ENCODE data around the gene TOMM40. TPM values are rescaled to one million over a fixed set of nuclear protein-coding genes. Genes with fewer than 3 reads are reported as not detected.
"Not testable (repeated sequence)": the region's sequence is repeated elsewhere in the genome, so short reads cannot be mapped to it uniquely, and the experiment has no call there.

Gene TOMM40
- total and polyA plus RNA-seq, 9 donors = 11.1 to 63.9 (median 39.9) TPM

GRCh38 chr19:44907613-44908012 is 16.6 kb downstream of the TOMM40 start:
- no peak overlapping the region for H3K27ac ChIP-seq
- intact Hi-C loops (cut with DNase I) = loop anchor here in 1 of 4 donors (2.0 to 10.0 kb wide), 2 partner anchors 27 to 147 kb away; no protein-coding TSS in a partner anchor
- TF ChIP-seq POLR2A (IDR thresholded peaks at IDR 0.05) = no peak
- no peak for TF ChIP-seq CTCF (IDR thresholded peaks at IDR 0.05)
- no peak for TF ChIP-seq EP300 (IDR thresholded peaks at IDR 0.05)

GRCh38 chr19:44908074-44908835 is 17.2 kb downstream of the TOMM40 start:
- no peak overlapping the region for H3K4me3 ChIP-seq
- 94 to 95% (median 94%) methylated on average over 46 of the region's 46 CpGs for WGBS, 3 donors
- no peaks in the 10 kb centered on the region for H3K9me3 ChIP-seq
- intact Hi-C loops (cut with DNase I) = loop anchor here in 1 of 4 donors (2.0 to 10.0 kb wide), 2 partner anchors 27 to 147 kb away; no protein-coding TSS in a partner anchor
- no peaks in the 10 kb centered on the region for H3K36me3 ChIP-seq
- no peaks in the 10 kb centered on the region for H3K27me3 ChIP-seq
- peaks cover 18% of the 10 kb centered on the region for H3K4me1 ChIP-seq (ENCODE audit: insufficient read depth)
- no peak overlapping the region for H3K27ac ChIP-seq
- TF ChIP-seq EP300 (IDR thresholded peaks at IDR 0.05) = no peak
- TF ChIP-seq POLR2A (IDR thresholded peaks at IDR 0.05) = no peak
- no peak for TF ChIP-seq CTCF (IDR thresholded peaks at IDR 0.05)
- DNase-seq = no peak

More at GRCh38 chr19:44907613-44908012, 16.6 kb downstream of the TOMM40 start:
- Histone ChIP-seq H3K4me1 (ENCODE audit: insufficient read depth) (peaks cover 15% of the 10 kb centered on the region), H3K9me3 (no peaks in the 10 kb centered on the region), H3K27me3 (no peaks in the 10 kb centered on the region), H3K36me3 (no peaks in the 10 kb centered on the region), H3K4me3 (no peak overlapping the region)
- no peak for DNase-seq
- WGBS, 3 donors = 88 to 92% (median 91%) methylated on average over 11 to 12 of the region's 12 CpGs

- 94 to 96% (median 95%) methylated on average over 29 to 44 of the region's 44 CpGs for WGBS, 3 donors
- H3K36me3 ChIP-seq = no peaks in the 10 kb centered on the region
- peak in 1 of 5 donors; percentile 32 for DNase-seq
- peaks cover 16% of the 10 kb centered on the region for H3K4me1 ChIP-seq (ENCODE audit: insufficient read depth)
- no peaks in the 10 kb centered on the region for H3K27me3 ChIP-seq
- TF ChIP-seq POLR2A (IDR thresholded peaks at IDR 0.05) (no peak), CTCF (IDR thresholded peaks at IDR 0.05) (no peak), EP300 (IDR thresholded peaks at IDR 0.05) (no peak)
- intact Hi-C loops (cut with DNase I) = loop anchor here in 1 of 4 donors (2.0 to 10.0 kb wide), 2 partner anchors 26 to 146 kb away; no protein-coding TSS in a partner anchor
- no peaks in the 10 kb centered on the region for H3K9me3 ChIP-seq
- H3K27ac ChIP-seq = no peak overlapping the region
- H3K4me3 ChIP-seq = no peak overlapping the region
Observed at GRCh38 chr19:44908836-44909261, 17.8 kb downstream of the TOMM40 start.

GRCh38 chr19:44909775-44910174 is 18.7 kb downstream of the TOMM40 start:
- no peak for DNase-seq
- H3K9me3 ChIP-seq = no peaks in the 10 kb centered on the region
- H3K27me3 ChIP-seq = no peaks in the 10 kb centered on the region
- TF ChIP-seq POLR2A (IDR thresholded peaks at IDR 0.05) = no peak
- TF ChIP-seq CTCF (IDR thresholded peaks at IDR 0.05) = no peak
- TF ChIP-seq EP300 (IDR thresholded peaks at IDR 0.05) = no peak
- intact Hi-C loops (cut with DNase I) = loop anchor here in 1 of 4 donors (2.0 to 10.0 kb wide), 2 partner anchors 25 to 145 kb away; no protein-coding TSS in a partner anchor
- H3K4me1 ChIP-seq (ENCODE audit: insufficient read depth) = peaks cover 15% of the 10 kb centered on the region
- no peak overlapping the region for H3K27ac ChIP-seq
- WGBS, 3 donors = 73 to 82% (median 82%) methylated on average over 5 of the region's 5 CpGs
- H3K36me3 ChIP-seq = no peaks in the 10 kb centered on the region
- H3K4me3 ChIP-seq = no peak overlapping the region

GRCh38 chr19:44911896-44912295 is 20.8 kb downstream of the TOMM40 start:
- peak overlapping the region in 1 of 2 donors; percentile 46 for H3K27ac ChIP-seq
- WGBS, 3 donors = 92 to 94% (median 93%) methylated on average over 6 of the region's 6 CpGs

More at GRCh38 chr19:44911896-44912295, 20.8 kb downstream of the TOMM40 start:
- H3K9me3 ChIP-seq; DNase-seq; H3K36me3 ChIP-seq; H3K27me3 ChIP-seq; intact Hi-C loops (cut with DNase I); H3K4me3 ChIP-seq: not testable (repeated sequence)
- H3K4me1 ChIP-seq (ENCODE audit: insufficient read depth) = peaks cover 13% of the 10 kb centered on the region
